Activated CD4-positive, alpha-beta T cell treated with anti-CD3 and anti-CD28 coated beads, Interleukin-2, amount 50 U/mL, for 1 hour (primary cell): ENCODE data around the gene CTNNBL1.

ENCODE experiments used
- DNase-seq: peaks from one replicate; pipeline ENCODE4 v3.0.0-alpha.2; 2020

CTNNBL1 gene

DNA sequence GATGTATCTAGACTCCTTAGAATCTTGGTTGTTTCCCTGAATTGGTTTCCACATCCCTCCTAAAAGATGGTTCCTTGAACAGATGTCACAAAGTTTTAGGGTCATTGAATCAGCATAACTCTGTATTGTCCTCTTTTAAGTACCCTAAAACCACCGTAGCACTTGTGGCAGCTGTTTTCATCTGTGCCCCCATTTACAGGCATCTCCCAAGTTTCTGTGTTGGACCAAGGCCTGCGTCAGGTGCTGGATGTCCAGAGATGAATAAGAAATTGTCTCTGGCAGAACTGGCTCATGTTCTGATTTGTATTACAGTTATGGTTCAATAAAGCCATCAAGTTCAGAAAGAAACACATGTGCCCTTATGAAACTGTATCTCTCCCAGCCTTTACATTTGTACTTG, 48.3 kb downstream of the CTNNBL1 start:
- DNase-seq: no peak

DNA sequence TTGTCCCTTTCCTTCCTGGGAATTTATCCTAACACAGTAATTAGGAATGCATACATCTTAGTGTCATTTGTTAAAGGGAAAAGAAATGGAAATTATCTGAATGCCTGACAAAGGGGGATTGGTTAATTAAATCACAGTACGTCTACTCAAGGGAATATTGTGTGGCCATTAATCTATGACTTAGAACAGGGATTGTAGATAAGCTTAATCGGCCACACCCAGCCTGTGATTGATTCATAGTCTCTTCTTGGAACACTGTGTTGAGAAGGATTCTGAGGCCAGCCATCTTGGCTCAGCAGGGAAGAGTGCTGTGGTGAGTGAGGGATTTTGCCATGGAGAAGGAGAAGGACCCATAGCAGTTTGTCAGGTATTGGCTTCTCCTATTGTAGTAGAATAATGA, 50.5 kb downstream of the CTNNBL1 start:
- no peak for DNase-seq

DNA sequence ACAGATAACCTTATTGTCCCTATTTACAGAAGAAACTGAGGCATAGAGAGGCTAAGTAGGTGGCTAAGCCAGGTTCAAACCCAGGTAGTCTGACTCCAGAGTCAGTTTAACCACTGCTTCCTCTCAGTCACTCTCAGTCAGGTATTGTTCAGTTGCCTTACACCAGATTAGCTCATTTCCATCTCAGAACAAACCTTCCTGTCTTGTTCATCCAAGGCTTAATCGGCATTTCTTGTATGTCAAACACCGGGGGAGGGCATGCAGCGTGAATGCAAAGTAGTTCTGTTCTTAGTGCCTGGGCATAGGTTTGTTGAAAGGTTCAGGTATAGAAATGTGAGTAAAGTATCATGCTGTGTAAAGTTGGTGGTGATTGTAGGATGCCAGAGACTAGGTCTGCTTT, 51.7 kb downstream of the CTNNBL1 start:
- no peak for DNase-seq

DNA sequence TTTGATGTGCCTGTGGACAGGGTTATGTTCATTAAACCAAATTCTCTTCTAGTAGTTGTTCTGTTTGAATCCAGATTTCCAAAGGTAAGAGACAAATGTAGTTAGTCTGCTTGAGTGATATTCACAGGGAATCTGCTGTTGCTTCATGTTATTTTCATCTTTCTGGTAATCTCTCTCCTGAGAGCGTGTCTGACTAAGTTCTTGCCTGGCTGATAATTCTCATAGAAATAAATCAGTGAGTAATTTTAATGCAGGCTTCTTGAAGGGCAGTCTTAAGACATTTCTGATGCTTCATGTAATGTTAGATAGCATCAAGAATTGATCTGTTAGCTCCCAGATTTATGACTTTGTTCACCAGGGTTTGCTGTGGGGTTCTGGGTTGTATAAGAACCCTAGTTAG, 54.2 kb downstream of the CTNNBL1 start:
- DNase-seq: no peak

DNA sequence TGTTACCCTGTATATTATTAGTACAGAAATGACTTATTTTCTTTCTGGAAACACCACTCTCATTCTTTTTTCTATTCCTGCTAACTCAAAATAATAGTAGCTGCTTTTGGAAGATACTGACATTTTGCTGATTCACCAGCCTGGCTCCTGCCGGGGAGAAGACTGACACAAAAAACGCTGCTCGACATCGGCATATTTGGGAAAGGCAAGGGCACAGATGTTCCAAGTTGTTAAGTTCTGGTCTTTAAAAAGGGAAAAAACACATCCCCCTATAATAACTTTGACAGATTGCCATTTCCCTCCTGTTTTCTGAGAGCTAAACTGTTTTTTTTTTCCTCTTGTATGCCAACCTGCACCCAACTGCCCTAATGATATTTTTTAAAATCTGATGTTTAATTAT, 55.4 kb downstream of the CTNNBL1 start:
- DNase-seq: no peak

DNA sequence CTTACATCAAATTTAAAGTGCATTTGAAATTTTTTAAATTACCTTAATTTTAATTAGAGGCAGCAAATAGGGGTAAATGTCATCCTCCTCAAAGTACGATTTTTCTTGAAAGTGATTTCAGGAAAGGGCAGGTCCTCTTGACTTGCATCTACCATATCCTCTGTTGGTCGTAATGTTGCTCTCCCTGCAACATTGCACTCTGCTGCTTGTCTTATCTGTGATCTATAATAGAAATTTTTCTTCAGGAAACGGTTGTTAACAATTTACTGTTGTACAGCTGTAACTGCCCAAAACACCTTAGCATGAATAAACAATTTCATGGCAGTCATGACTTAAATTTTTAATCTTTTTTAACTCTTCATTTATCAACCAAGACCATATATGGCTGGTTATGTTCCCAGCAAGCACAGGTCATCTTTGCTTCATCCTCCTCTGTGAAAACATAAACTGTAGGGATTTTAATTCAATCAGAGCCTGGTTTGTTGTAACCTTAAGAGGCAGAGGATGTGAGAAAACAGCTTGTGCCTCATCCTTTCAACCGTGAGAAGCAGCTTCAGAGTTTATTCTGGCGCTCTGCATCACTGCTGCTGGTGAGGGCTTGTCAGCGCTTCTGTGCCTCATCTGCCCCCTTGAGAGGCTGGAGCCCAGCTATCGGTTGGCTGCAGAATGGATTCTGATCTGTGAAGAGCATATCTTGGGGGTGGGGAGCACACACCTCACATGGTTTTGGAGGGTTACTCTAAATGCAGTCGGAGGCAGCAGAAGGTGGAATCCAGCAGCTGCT, 56.0 kb downstream of the CTNNBL1 start:
- DNase-seq: no peak

DNA sequence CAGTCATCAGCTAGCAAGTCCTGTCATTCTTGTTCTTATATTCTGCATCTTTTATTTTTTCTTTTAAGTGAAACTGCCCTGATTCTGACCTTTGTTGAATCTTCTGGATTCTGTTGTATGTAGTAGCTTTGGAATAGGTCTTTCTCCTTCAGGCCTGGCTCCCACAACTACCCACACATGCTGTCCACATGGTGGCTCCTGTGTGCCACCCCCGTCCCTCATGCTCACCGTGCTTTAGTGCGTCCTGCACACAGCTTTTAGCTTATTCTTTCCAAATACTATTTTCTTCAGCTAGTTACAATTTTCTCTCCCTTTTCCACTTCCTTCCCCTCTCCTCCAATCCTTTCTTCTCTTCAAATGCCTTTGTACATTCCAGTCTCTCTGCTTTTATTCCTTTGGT, 61.8 kb downstream of the CTNNBL1 start:
- DNase-seq: no peak

DNA sequence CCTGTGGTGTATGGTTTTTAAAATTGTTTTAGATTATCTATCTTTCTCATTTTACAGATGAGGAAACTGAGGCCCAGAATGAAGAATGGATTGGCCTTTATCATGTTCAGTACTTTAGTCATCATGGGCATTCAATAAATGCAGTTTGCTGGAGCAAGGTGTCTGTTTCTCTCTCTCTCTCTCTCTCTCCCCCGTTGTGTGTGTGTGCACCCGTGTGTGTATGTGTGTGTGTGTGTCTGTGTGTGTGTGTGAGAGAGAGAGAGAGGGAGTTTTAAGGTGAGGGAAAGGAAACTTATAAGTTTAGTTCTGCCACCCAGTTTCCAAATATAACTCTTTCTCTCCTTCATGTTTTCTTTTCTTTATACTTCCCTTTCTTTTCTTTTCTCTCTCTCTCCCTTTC, 62.4 kb downstream of the CTNNBL1 start:
- DNase-seq: no peak

DNA sequence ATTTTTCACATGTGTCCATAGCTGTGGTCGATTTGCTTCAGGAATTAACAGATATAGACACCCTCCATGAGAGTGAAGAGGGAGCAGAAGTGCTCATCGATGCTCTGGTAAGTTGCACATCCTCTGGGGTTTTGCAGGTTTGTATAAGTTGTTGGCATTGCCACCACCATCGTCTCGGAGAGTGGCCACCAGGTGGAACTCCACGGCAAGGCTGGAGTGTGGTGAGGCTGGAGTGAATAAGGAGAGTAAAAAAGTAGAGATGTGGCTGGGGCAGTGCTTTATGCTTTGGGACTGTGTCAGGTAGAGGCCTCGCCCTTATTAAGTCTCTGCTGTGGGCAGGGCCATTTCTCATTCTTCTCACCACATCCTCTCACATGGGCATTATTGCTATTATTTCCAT, 63.7 kb downstream of the CTNNBL1 start:
- DNase-seq: no peak

DNA sequence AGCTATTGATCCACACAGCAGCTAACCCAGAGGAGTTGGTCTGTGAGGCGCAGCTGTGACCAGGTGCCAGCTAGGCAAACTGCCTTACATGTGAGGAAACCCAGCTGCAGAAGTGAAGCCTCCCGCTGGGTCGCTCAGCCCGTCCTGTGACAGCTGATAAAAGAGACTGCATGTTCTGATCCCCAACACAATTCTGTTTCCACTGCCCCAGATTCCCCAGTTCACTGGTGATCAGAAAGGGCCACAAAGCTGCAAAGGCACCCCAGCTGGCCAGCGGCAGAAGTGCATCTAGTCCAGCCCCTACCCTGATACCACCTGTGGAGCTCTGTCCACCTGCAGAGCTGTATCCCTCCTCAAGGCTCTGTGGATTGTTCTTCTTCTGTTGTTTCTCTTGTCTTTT, 64.5 kb downstream of the CTNNBL1 start:
- DNase-seq: no peak

DNA sequence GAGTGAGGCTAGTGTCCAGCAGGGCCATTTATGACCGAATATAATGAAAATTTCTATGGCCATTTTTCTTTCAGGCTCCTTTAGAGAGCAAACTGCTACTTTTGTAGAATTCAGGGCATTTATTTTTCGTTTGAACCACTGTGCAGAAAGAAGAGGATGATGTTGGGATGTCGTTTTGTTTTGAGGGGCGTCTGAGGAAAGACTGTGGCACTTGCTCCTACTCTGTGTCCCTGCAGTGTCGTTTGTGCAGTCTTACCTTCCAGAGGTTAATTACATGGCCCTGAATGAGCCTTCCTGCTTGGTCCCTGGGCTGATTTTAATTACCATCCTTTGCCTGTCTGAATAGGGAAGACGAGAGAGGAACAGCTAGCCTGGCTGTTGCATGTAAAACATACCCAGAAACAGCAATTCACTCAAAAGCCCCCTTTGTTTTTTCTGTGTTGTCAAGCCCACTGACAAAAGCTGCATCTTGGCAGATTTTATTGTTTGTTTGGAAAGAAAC, 65.3 kb downstream of the CTNNBL1 start:
- no peak for DNase-seq

DNA sequence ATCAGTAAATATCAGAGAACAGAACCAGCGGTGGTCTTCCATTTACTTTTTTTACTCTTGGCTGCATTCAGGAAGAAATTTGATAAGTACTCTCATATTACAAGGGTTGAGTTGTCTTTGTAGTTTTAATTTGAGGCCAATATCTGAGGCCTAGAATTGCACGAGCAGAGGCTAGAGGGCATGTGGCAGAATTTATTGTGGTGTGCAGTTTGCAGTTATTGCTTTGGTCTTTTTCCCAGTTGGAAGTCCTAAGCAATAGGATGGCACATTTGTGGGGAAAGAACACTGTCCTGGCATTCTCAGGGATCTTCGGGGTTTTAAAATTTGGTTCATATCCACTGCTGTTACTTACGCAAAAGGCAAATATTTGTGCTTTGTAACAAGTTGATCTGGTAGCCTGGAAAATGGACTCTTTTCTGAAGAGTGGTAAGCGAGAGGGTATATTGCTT, 66.0 kb downstream of the CTNNBL1 start:
- no peak for DNase-seq

DNA sequence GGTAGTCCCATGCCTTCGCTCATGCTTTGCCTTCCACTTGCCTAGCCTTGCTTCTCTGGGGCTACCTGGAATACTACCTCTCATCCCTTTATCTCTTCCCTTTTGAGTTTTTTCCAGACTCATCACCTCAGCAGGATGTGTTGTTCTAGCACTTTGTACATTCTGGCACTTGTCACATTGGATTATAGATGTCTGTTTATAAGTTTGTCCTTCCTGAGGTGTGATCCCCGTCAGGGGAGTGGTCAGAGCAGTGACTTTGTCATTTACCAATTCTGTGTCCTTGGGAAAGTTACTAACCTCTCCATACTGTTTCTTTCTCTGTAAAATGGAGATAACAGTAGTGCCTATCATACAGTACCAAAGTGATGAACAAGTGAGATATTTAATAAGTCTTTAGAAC, 66.5 kb downstream of the CTNNBL1 start:
- DNase-seq: no peak

DNA sequence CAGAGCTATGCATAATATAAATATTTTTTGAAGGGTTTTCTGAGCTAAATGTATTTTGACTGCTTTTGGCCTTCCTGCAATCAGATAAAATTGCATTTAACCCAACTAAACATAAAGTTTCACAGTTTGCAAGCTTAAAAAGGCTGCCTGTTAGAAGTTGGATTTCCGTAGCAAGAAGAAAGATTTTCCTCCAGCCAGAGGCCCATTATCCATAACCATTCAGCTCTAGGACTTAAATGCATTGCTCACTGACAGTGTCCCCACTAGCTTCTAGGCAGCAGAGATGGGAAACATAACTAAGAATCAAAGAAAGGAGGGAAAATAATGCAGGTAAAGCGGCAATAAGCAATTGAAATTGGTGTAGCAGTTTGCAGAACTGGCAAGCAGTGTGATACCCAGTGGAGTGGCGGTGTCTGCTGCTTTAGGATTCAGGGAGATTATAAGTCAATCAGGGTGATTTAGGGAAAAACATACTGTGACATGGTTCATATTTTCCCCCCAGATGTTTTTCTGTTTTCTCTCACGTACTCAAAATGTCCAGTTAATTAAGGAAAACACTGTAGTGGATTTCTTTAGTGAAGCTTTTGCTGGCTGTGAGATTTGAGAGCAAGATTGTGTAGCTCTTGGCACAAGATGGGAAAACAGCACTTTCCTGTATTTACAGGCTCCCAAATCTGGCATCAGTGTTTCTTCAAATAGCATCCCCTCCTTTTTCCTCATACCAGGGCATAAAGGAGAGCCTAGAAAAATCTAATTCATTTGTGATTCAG, 69.1 kb downstream of the CTNNBL1 start:
- DNase-seq: no peak

DNA sequence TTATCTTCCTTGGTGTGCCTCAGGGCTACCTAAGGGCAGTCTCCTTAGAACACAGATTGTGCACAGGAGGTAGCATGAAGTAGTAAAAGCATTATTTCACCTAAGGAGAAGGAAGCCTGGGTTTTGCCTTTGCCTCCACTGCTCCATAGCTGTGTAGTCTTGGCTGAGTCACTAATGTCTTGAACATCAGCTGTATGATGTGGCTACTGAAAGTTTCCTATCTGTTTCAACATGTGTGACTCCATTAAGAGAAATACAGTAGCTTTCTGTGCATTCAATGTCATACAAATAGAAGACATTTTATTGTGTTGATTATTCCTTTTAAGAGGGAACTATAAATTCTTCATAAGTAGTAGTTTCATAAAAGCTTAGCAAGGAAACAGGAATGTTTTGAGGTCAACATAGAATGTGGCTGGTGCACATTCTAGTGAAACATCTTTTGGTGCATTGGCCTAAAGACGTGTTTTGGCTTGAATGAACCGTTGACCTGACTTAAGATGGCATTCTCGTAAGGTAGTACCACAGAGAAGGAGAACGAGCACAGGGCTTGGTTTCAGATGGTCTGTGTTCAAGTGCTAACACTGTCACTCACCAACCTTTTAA, 70.6 kb downstream of the CTNNBL1 start:
- DNase-seq: no peak

DNA sequence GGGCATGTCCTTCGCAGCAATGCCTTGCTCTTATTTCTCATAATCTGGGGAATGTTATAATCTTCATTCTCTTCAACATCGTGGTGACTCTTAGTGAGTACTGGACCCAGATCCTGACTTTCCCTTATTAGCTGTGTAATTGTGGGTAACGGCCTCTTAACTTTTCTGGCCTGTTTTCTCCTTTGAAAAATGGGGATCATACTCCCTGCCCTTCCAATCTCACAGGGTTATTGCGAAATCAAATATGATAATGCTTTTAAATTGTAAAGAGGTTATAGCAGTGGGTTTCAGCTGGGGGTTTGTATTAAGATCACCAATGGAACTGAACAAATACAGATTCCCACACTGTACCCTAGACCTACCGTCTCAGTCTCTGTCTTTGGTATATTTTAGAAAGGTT, 77.1 kb downstream of the CTNNBL1 start:
- DNase-seq: no peak

DNA sequence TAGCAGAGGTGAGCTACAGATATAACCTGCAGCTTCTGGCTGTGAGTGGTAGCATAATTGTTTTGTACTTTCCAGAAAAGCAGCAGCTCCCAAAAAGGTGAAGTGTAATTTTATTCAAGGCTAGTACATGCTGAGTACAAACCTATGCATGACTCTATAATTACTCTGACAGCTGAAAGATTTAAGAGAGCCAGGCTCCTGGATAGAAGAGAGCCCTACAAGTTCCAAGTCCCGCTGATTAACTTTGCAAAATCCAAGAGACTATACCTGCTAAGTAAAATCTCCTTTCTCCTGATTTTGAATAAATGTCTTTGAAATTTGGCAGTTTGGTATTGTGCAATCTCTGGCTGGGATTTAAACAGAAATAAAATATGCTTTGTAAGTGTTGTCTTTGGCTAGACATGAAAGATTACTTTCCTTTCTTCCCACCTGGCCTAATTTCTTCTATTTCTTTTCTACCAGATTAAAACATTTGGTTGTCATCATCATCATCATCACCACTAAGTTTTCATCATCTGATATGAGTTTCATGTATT, 79.5 kb downstream of the CTNNBL1 start:
- no peak for DNase-seq

DNA sequence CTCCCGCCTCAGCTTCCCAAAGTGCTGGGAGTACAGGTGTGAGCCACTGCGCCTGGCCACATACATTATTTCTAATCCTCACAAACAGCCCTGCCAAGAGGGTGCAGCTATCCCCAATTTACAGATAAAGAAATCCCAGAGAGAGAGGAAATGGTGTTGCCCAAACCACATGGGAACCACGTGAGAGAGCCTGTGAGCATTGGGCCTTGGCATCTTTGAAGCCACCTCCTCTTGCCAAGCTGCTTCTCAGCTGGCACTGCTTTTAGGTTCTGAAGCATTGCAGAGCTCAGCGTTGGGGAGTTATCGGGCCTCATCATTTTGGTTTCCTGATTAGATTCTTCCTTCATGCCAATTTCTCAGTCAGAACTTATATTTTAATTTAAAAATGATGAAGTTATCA, 80.3 kb downstream of the CTNNBL1 start:
- no peak for DNase-seq

DNA sequence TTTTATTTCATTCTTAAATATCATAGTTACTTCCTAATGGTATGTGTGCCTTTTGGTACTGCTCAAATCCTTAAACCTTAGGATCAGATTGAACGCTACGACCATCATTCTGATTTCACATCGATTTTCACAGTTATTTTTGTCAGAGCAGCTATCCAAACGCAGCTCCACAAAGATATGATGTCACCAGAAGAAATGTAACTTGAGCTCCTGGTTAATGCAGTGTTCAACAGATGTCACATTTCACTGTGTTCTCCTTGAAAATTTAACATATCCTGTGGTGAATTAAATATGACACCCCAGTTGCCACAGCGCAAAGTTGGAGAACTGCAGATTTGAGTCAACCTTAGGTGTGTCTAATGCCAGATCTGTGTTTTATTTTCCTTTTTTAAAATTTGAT, 81.4 kb downstream of the CTNNBL1 start:
- DNase-seq: no peak

DNA sequence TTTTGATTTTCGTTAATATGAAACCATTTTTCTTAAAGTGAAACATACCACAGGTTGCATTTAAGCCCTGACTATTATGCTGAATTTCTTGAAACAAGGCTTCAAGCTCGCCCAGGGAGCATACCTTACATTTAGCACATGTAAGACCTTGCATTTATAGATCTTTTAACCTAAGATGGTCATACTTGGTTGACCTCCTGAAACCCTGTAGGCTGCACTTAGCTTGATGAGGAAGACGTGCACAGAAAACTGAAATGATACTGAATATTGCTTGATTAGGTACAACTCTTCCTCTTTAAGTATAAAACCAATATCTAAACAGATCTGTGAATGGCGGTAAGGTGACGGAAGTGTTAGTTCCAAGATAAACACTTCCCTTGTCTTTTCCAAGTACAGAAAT, 82.2 kb downstream of the CTNNBL1 start:
- no peak for DNase-seq

DNA sequence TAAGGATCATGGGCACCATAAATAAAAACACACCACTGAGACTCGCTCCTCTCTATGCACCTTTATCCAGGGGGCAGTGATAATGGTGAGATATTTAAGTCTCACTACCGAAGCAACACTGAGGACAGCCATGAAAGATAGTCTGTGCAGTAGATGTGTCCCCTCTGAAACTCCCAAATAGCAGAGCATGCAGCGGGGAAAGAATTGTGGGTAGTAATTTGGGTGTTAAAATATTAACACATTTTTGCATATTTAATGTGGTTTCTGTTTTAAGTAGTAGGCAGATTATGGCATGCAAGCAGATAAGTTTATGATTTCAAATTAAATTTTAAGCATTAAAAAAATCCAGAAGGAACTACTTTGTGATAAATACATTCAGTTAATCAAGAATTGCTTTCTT, 82.7 kb downstream of the CTNNBL1 start:
- DNase-seq: no peak

DNA sequence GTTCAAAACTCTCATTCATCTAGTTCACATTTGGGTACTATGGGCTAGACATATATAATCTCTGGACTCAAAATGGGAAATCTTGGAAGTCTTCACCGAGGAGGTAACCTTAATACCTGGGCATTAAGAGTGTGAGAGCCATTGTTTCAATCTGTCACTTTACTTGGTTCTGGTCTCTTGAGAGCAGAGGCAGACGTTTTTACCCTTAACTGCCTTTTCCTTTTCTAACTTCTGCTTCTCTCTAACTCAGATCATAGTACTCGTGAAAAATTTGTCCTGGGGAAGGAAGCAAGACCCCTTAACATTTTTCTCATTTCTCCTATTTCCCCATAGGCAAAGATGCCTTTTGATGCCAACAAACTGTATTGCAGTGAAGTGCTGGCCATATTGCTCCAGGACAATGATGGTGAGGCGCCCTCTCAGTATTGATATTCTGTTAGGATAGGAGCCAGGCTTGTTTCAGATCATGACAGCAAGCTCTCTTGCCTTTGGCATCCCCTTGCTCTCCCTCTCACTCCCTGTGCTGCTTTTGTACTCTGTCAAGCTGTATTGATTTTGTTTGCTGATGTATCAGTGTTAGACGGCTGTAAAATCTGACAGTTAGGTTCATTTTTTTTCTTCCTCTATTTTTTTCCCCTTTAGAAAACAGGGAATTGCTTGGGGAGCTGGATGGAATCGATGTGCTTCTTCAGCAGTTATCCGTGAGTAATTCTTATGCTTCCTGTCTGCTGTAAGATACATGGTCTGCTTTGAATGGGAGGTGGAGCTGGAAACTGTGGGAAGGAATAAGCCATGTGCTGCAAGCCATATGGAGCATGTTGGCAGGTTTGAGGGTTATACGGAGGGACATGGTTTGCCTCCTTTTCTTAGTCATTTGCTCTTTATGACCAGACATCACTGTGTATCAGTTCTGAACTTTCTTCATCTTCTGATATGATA, 83.5 kb downstream of the CTNNBL1 start:
- DNase-seq: no peak
